GM18508 (cell line): ENCODE results near the gene TEX2.
"Not testable (repeated sequence)": the region's sequence is repeated elsewhere in the genome, so short reads cannot be mapped to it uniquely, and the experiment has no call there.

Source experiments
- ATAC-seq: cut with Tn5 transposase; IDR thresholded peaks from one replicate; pipeline ENCODE4 v1.9.1; 2021; ENCODE audit warnings: moderate number of reproducible peaks; ENCODE audit not compliant: insufficient read depth, unreplicated experiment

Gene TEX2

DNA sequence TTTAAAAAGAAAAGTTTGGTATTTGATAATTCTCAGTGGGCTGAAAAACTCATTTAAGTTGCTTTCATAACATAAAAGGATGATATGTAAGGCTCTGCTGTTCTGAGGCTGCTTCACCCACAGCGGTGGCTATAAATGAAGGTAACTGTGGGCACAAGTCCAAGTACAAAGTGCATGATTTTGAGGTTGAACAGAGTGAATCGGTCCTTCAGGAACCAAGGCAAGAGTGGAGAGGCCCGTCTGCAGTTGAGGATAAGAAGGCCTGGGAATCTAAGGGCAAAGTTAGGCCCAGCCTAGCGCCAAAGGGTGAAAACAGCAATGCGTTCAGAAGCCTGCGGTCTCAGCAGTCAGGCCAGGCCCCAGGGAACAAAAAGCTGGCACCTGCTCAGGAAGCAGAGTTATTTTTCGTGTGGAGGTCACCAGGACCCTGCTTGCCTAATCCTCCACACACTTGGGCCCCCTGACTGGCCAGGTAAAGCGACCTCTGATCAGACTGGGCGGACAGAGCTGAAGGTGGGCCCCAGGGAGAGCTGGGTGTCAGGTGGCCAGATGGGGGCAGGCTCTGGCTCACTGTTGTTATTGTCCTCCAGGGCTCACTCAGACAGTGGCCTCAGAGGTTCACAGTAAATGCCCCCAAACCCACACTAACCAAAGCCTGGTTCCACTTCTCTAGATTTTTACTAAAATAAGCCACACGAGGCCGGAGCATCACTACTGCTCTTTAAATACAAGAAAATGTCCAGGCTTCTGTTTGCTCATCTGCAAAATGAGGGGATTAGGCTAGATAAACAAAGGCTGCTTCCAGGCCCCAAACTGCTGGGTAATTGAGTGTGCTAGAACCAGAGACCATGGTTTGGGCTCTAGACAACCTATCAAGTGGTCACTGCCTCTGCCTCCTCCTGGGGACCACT lies 46.5 kb downstream of the TEX2 start:
- no peak for ATAC-seq

- no peak for ATAC-seq
Observed at GRCh38 chr17:64216000-64216337, 47.1 kb downstream of the TEX2 start.

DNA sequence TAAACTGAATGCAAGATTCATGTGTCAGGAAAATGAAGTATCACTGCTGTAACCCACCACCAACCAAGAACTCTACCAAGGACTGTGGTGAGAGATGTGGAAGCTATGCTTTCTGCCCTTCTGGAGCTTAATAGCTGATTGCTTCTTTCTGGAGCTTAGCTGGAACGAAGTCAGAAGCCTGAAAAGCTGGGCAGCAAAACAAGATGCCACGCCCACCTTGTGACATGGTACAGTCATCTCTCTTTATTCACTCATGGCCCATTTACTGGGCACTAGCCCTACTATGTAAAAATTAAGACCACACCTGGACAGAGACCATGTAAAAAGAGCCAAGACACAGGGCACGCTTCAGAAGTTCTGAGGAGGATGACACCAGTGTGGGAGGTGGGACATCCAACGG lies 48.1 kb downstream of the TEX2 start:
- ATAC-seq: no peak

DNA sequence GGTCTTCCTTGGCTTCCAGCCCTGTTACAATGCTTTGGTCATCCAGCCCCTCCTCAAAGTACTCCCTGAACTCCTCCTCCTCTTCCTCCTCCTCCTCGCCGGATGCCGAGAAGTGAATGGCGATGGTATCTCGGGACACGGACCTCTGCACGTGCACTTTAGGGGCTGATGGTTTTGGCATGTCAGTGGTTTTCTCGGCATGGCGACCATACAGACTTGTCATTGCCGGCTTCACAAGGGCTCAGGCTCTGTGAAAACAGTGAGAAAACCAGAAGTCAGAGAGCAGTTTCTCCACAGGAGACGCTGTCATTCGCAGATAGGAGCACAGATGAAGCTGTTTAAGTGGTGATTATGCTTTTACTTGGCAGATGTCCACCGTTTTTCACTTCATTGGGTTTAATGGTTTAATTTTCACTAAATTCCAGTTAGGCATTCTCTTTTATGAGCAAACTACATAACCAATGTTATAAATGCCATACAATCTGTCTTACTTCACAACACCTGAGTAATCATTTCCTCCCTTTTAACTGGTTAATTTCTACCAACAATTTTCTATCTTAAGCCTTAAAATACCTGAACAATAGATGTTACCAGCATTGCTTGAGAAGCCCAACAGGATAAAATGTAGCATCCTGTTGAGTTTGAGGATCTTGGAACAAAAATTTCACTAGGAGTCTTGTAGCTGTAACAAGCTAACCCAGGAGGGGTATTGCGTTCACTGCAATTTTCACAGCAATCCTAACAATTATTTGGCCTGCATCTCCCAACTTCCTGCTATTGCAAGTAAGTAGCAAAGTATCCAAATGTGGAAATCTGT lies 48.9 kb downstream of the TEX2 start:
- ATAC-seq: no peak

- ATAC-seq: no peak
Observed at GRCh38 chr17:64212122-64212521, 50.9 kb downstream of the TEX2 start.

GRCh38 chr17:64209983-64210382 lies 53.1 kb downstream of the TEX2 start:
- no peak for ATAC-seq

DNA sequence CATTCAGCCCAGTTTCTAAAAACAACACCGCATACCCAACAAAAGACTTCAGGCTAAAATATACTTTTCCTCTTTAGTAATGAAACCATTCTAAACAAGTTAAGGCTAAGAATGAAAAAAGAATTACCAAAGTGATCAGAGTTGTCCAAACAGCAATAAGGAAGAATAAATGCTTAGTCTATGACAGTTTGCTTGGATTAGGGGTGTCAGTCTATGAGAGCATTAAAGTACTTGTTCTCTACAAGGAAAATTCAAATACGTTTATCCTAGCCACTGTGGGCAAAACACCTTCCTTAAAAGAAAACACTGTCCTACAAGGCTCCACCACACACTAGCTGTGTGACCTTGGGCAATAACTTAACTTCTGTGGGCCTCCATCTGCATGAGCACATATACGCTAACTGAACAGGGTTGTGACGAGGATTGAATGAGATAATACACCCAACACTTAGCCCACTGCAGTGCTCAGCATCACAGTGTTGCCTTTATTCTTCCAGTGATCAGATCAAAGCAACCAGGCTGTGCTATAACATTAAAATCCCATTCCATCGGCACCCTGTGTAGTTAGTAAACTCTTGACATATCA lies 53.6 kb downstream of the TEX2 start:
- ATAC-seq: no peak

- ATAC-seq: not testable (repeated sequence)
Observed at GRCh38 chr17:64208656-64209055, 54.4 kb downstream of the TEX2 start.

DNA sequence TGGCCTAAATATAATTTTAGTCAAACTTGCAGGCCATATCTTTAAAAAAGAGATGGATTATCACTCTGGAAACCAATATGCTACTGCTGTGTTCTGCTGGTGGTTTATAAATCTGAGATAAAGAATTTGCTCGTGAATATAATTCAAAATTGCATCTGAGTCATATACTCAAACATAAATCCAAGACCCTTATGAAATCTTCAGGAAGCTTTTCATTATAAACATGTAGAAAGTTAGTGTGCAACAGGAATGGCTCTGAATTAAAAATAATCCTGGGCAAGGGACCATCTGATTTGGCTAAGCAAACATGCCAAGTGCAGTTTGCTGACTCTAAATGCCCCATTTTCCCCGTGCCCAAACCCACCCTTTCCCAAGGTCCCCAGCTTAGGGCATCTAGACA lies 57.3 kb downstream of the TEX2 start:
- ATAC-seq: no peak

GRCh38 chr17:64203630-64204029 lies 59.4 kb downstream of the TEX2 start:
- no peak for ATAC-seq

DNA sequence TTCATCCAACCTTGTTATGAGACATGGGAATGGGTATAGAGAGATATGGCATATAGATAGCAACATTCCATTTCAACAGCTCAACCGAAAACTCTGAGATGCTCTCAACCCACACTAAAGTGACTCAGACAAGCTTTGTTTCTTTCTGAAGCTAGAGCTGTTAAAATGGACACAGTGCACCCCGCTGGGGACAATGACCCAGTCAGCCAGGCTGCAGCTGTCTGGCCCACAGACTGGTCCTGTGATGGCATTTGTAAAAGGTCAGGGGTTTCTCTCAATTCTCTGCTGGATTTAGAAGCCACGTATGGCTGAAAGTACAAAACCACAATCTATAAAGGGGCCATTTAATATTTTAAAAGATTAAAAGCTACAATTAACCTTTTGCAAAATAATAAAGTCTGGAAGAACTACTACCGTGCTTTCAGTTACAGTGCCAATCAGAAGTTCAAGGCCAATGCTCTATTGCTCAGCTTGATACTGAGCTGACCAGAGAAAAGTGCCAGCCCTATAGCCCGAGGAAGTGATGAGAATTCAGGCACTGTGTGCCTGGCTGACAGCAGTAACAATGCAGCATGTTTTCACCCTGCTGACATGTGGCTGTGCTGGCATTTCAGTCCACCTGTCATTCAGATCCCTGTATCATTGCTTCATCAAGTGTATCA lies 60.2 kb downstream of the TEX2 start:
- no peak for ATAC-seq

DNA sequence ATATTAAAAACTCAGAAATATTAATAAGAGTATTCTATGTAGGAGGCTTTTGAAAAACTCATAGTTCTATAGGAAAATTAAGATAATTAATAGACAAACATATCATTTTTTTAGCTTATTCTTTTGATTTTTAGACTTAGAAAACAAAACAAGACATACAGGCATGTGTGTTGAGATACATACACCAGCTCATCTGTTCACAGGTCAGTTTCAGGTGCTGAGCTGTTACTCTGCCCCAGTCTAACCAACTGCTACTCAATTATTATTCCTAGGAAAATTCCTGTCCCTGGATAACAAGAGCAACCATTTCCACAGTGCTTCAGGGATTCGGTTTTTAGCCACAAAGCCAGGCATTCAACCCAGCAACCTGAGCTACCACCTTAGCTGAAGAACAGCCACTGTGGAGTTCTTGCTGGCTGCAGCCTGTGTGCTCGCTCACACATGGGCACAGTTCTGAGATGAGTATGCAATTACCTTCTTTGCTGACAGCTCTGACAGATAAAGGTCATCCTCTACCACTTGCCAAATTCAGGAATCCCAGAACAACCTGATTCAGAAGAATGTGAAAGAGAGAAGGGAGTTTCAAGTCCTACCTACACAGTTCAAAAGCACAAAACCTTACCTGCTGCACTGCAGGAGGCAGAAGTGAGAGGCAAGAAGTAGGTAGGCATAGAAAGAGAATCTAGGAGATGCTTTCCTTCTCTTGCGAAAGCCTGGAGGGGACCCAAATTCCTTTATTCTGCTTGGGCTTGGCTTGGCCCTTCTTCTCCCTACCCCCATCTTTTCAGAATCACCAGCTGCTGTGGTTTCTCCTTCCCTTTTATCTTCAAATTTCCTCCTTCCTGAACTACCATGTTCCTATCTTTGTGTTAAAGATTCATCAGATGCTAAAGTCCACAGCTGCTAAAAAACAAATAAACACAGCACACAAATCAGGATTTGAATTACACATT lies 62.7 kb downstream of the TEX2 start:
- no peak for ATAC-seq

DNA sequence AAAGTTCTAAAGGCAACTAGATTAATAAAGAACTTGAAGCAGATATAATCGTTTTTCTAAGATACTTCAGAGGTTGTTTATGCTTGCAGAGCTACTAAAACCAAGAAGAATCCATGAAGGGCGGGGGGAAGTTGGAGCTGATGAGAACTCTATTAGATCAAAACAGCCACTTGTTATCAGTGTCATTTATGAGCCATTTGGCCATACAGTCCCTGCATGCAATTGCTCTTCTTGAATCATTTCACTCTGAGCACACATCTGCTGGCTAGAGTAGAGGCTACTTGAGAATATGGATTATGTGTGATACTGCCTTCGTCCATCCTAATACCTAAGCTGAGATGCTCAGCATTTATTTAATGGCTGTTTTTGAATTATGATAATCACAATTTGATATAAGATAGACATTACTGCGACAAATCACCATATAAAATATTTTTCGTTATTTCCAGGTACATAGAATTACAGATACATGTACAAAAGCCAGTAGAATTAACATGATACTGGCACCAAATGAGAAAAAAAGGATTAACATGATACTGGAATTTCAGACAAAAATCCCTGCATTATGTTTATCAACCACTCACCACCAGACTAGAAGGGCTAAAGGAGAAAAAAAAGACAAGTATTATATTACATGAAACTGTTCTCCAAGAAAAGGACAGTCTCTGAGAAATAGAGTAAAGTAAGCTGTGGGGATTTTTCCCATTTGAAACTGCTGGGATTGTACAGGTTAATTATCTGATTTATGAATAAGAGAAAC lies 64.5 kb downstream of the TEX2 start:
- ATAC-seq: no peak

- ATAC-seq: no peak
Observed at GRCh38 chr17:64196601-64197000, 66.5 kb downstream of the TEX2 start.

DNA sequence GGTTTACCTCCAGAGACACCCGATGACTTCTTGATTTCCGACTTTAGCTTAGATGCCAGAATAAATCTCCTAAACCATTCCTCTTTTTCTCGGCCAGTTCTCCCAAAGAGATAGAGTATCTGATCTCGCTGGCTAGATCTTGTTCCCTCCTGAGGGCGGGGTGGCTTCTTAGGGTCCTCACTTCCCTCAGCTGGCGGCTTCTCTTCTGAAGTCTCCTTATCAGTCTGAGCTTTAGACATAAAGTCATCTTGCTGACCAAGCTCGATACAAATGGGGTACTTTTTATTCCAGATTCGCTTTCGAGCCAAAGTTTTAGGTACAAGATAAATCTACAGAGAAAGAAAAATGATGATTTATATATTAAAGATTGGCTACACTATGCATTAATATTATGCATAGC lies 69.5 kb downstream of the TEX2 start:
- no peak for ATAC-seq

- no peak for ATAC-seq
Observed at GRCh38 chr17:64192589-64192988, 70.5 kb downstream of the TEX2 start.

DNA sequence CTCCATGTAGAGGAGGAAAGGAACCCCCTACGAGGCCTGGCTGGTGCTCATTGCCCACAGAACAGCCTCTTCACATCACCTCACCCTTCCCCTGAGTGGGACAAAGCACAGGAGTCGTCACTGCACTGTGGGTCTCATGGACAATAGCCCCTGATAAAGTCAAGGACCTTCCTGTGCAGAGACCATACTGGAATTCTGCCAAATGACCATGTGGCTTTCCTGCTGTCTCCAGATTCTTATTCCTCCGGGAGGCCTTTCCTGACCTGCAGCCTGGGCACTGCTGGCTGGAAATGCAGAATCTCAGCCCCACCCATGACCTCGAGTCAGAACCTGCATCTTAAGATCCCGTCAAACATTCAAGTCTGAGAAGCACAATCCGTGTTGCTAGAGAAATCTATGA lies 72.6 kb downstream of the TEX2 start:
- ATAC-seq: no peak

- ATAC-seq: no peak
Observed at GRCh38 chr17:64188088-64188487, 75.0 kb downstream of the TEX2 start.
